ENCODE data around the gene CYS1.
"Not testable (repeated sequence)": the region's sequence is repeated elsewhere in the genome, so short reads cannot be mapped to it uniquely, and the experiment has no call there.

The CYS1 gene

GRCh38 chr2:10012366-10012962, 67.7 kb downstream of the CYS1 start:
- DNase-seq (ENCODE audit: low spot score): not testable (repeated sequence)

- DNase-seq (ENCODE audit: low spot score): not testable (repeated sequence)
Measured at GRCh38 chr2:10011606-10012325, 68.4 kb downstream of the CYS1 start.

GRCh38 chr2:10010861-10011605, 69.2 kb downstream of the CYS1 start:
- DNase-seq (ENCODE audit: low spot score): not testable (repeated sequence)

- no peak for DNase-seq (ENCODE audit: low spot score)
Measured at GRCh38 chr2:10009811-10010781, 70.1 kb downstream of the CYS1 start.

DNA sequence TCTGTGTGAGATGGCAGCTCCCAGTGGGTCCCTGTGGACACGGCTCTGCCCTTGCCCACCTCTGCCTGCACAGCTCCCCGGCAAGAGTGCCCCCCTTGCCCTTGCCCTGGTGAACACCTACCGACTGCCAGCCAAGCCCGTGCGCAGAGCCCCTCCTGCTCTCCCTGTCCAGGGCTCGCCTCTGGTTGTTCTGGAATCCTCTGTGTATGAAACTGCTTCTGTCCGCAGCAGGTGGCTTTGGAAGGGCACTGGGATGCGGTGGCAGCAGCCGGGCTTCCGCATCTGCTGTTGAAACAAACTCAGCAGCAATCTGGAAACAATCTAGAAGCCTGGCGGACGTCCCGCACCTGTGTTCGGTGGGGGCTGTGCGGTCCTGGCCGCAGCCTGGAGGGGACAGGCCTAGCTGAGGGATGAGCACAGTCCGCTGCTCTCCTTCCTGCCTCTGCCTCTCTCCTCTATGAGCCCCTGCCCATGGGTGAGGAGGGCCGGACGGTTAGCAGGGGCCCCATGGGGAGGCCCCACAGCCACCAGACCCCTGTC, 70.9 kb downstream of the CYS1 start:
- no peak for DNase-seq (ENCODE audit: low spot score)

GRCh38 chr2:10008809-10009176, 71.4 kb downstream of the CYS1 start:
- DNase-seq (ENCODE audit: low spot score): no peak

GRCh38 chr2:10007921-10008808, 72.0 kb downstream of the CYS1 start:
- no peak for DNase-seq (ENCODE audit: low spot score)

- no peak for DNase-seq (ENCODE audit: low spot score)
Measured at GRCh38 chr2:10007435-10007834, 72.8 kb downstream of the CYS1 start.

Data from RKO (cell line).